ENCODE results near the gene BNIP5. TPM values are rescaled to one million over a fixed set of nuclear protein-coding genes. Genes with fewer than 3 reads are reported as not detected.

The BNIP5 gene
- total RNA-seq, 2 experiments from 2014 or later = not detected

GRCh38 chr6:36323062-36323461 lies 13.6 kb downstream of the BNIP5 start:
- H3K4me1 ChIP-seq (ENCODE audit: insufficient read depth, low read length, poor library complexity, severe bottlenecking) = no peaks in the 10 kb centered on the region
- no peak overlapping the region for H2AFZ ChIP-seq (ENCODE audit: low read length)
- intact Hi-C loops (cut with micrococcal nuclease; ENCODE audit: unreplicated experiment) = no loop called here
- H3K27ac ChIP-seq (ENCODE audit: low read depth, low read length, poor library complexity, severe bottlenecking) = no peak overlapping the region
- ChIA-PET POLR2A (no interaction called here), CTCF (ENCODE audit: unreplicated experiment) (interaction anchor here (0.6 kb wide), 1 partner anchor 52 kb away, joined by 3 read pairs; no protein-coding TSS in a partner anchor)
- H3K4me2 ChIP-seq (ENCODE audit: low read length) = no peak overlapping the region
- no peak for TF ChIP-seq EZH2phosphoT487 (IDR thresholded peaks at IDR 0.05; ENCODE audit: borderline replicate concordance, low read depth, low read length)
- TF ChIP-seq CTCF (conservative IDR thresholded peaks at IDR 0.05; ENCODE audit: low read length) = no peak
- H3K79me2 ChIP-seq (ENCODE audit: insufficient read depth, low read depth, low read length) = no peaks in the 10 kb centered on the region
- DNase-seq (ENCODE audit: low spot score) = no peak
- H3K9me3 ChIP-seq (ENCODE audit: low read length) = no peaks in the 10 kb centered on the region
- H3K36me3 ChIP-seq (ENCODE audit: insufficient read depth, low read length) = no peaks in the 10 kb centered on the region
- no TSS peak for BruUV-seq (replicated peaks)
- H3K9me2 ChIP-seq (ENCODE audit: insufficient read depth, low read length) = no peaks in the 10 kb centered on the region
- H3K4me3 ChIP-seq (ENCODE audit: low read depth, low read length, poor library complexity, severe bottlenecking) = no peak overlapping the region
- H4K20me1 ChIP-seq (ENCODE audit: insufficient read depth, low read length) = no peaks in the 10 kb centered on the region

- BruUV-seq (replicated peaks) = no TSS peak
- Histone ChIP-seq H3K4me2 (ENCODE audit: low read length) (no peak overlapping the region), H3K9me2 (ENCODE audit: insufficient read depth, low read length) (no peaks in the 10 kb centered on the region), H3K27ac (ENCODE audit: low read depth, low read length, poor library complexity, severe bottlenecking) (no peak overlapping the region), H3K79me2 (ENCODE audit: insufficient read depth, low read depth, low read length) (no peaks in the 10 kb centered on the region), H3K4me3 (ENCODE audit: low read depth, low read length, poor library complexity, severe bottlenecking) (no peak overlapping the region), H3K4me1 (ENCODE audit: insufficient read depth, low read length, poor library complexity, severe bottlenecking) (no peaks in the 10 kb centered on the region), H3K9me3 (ENCODE audit: low read length) (no peaks in the 10 kb centered on the region), H3K36me3 (ENCODE audit: insufficient read depth, low read length) (no peaks in the 10 kb centered on the region), H4K20me1 (ENCODE audit: insufficient read depth, low read length) (no peaks in the 10 kb centered on the region), H2AFZ (ENCODE audit: low read length) (no peak overlapping the region)
- TF ChIP-seq EZH2phosphoT487 (IDR thresholded peaks at IDR 0.05; ENCODE audit: borderline replicate concordance, low read depth, low read length) = no peak
- TF ChIP-seq CTCF (conservative IDR thresholded peaks at IDR 0.05; ENCODE audit: low read length) = no peak
- POLR2A ChIA-PET = no interaction called here
- DNase-seq (ENCODE audit: low spot score) = no peak
- intact Hi-C loops (cut with micrococcal nuclease; ENCODE audit: unreplicated experiment) = no loop called here
- CTCF ChIA-PET (ENCODE audit: unreplicated experiment) = no interaction called here
Measured at GRCh38 chr6:36322591-36322990, 14.1 kb downstream of the BNIP5 start.

- POLR2A ChIA-PET = no interaction called here
- no peaks in the 10 kb centered on the region for H3K9me3 ChIP-seq (ENCODE audit: low read length)
Measured at GRCh38 chr6:36320475-36320874, 16.2 kb downstream of the BNIP5 start.

More at GRCh38 chr6:36320475-36320874, 16.2 kb downstream of the BNIP5 start:
- H2AFZ ChIP-seq (ENCODE audit: low read length) = no peak overlapping the region
- no peaks in the 10 kb centered on the region for H3K36me3 ChIP-seq (ENCODE audit: insufficient read depth, low read length)
- CTCF ChIA-PET (ENCODE audit: unreplicated experiment) = interaction anchor here (0.9 kb wide), 1 partner anchor 18 kb away, joined by 4 read pairs; no protein-coding TSS in a partner anchor
- H3K9me2 ChIP-seq (ENCODE audit: insufficient read depth, low read length) = no peaks in the 10 kb centered on the region
- H4K20me1 ChIP-seq (ENCODE audit: insufficient read depth, low read length) = no peaks in the 10 kb centered on the region
- no TSS peak for BruUV-seq (replicated peaks)
- intact Hi-C loops (cut with micrococcal nuclease; ENCODE audit: unreplicated experiment) = no loop called here
- H3K27ac ChIP-seq (ENCODE audit: low read depth, low read length, poor library complexity, severe bottlenecking) = no peak overlapping the region
- H3K79me2 ChIP-seq (ENCODE audit: insufficient read depth, low read depth, low read length) = no peaks in the 10 kb centered on the region
- H3K4me2 ChIP-seq (ENCODE audit: low read length) = no peak overlapping the region
- TF ChIP-seq EZH2phosphoT487 (IDR thresholded peaks at IDR 0.05; ENCODE audit: borderline replicate concordance, low read depth, low read length) (no peak), CTCF (conservative IDR thresholded peaks at IDR 0.05; ENCODE audit: low read length) (no peak)
- no peaks in the 10 kb centered on the region for H3K4me1 ChIP-seq (ENCODE audit: insufficient read depth, low read length, poor library complexity, severe bottlenecking)
- H3K4me3 ChIP-seq (ENCODE audit: low read depth, low read length, poor library complexity, severe bottlenecking) = no peak overlapping the region
- no peak for DNase-seq (ENCODE audit: low spot score)
